GM23338 (cell line): Measurements from ENCODE around the gene SLC7A10. TPM values are rescaled to one million over a fixed set of nuclear protein-coding genes. Genes with fewer than 3 reads are reported as not detected.

Experiments used
- ATAC-seq: fragments of 200-7000 bp; cut with Tn5 transposase; 3 replicates; pipeline ENCODE4 v1.9.1; 2020
- DNase-seq: peaks from one replicate; pipeline ENCODE4 v3.0.0-alpha.2; 2015; ENCODE audit warnings: low spot score
- H2AFZ ChIP-seq: fragments of 200-600 bp; sonication (generic); 2 replicates; pipeline ENCODE4 v1.8.0; 2016; ENCODE audit warnings: antibody characterized with exemption, mild to moderate bottlenecking, moderate library complexity
- H3F3A ChIP-seq: fragments of 200-600 bp; sonication (generic); replicated peaks from 2 replicates; pipeline ENCODE4 v1.8.0; 2017; ENCODE audit warnings: antibody characterized with exemption, mixed run types, low read depth
- H3K27ac ChIP-seq: fragments of 200-600 bp; sonication (generic); 2 replicates; pipeline ENCODE4 v1.6.1; 2016; ENCODE audit warnings: low read depth
- H3K27me3 ChIP-seq: fragments of 200-600 bp; sonication (generic); 2 replicates; pipeline ENCODE4 v1.8.0; 2016; ENCODE audit warnings: mild to moderate bottlenecking, mixed run types, moderate library complexity; ENCODE audit not compliant: insufficient read depth
- H3K36me3 ChIP-seq: fragments of 200-600 bp; sonication (generic); 2 replicates; pipeline ENCODE4 v1.8.0; 2016; ENCODE audit warnings: mild to moderate bottlenecking; ENCODE audit not compliant: insufficient read depth
- H3K4me1 ChIP-seq: fragments of 200-600 bp; sonication (generic); 2 replicates; pipeline ENCODE4 v1.8.0; 2016; ENCODE audit warnings: mild to moderate bottlenecking, moderate library complexity; ENCODE audit not compliant: insufficient read depth
- H3K4me2 ChIP-seq: fragments of 200-600 bp; sonication (generic); 2 replicates; pipeline ENCODE4 v1.7.1; 2017; ENCODE audit warnings: mixed run types
- H3K4me3 ChIP-seq: fragments of 200-600 bp; sonication (generic); 2 replicates; pipeline ENCODE4 v1.6.1; 2016; ENCODE audit warnings: mixed run types
- H3K79me2 ChIP-seq: fragments of 200-600 bp; sonication (generic); replicated peaks from 2 replicates; pipeline ENCODE4 v1.8.0; 2017; ENCODE audit warnings: mild to moderate bottlenecking; ENCODE audit not compliant: insufficient read depth
- H3K9me2 ChIP-seq: fragments of 200-600 bp; sonication (generic); 2 replicates; pipeline ENCODE4 v1.8.0; 2017; ENCODE audit not compliant: insufficient read depth
- H4K20me1 ChIP-seq: fragments of 200-600 bp; sonication (generic); replicated peaks from 2 replicates; pipeline ENCODE4 v1.8.0; 2017; ENCODE audit warnings: mild to moderate bottlenecking; ENCODE audit not compliant: insufficient read depth
- H3K27ac Mint-ChIP-seq: 2 replicates; pipeline ENCODE4 v1.8.0; 2020; ENCODE audit warnings: inconsistent platforms, mild to moderate bottlenecking, moderate library complexity, mixed read lengths
- H3K27me3 Mint-ChIP-seq: 3 replicates; pipeline ENCODE4 v1.8.0; 2022; ENCODE audit warnings: low read depth, mild to moderate bottlenecking, moderate library complexity, mixed read lengths, inconsistent platforms; ENCODE audit not compliant: insufficient read depth, poor library complexity
- H3K36me3 Mint-ChIP-seq: 3 replicates; pipeline ENCODE4 v1.8.0; 2021; ENCODE audit warnings: low read depth, mild to moderate bottlenecking, inconsistent platforms, moderate library complexity, mixed read lengths
- H3K4me1 Mint-ChIP-seq: 3 replicates; pipeline ENCODE4 v1.8.0; 2020; ENCODE audit warnings: mild to moderate bottlenecking, inconsistent platforms, mixed read lengths
- H3K4me3 Mint-ChIP-seq: 3 replicates; pipeline ENCODE4 v1.8.0; 2021; ENCODE audit warnings: moderate library complexity, mild to moderate bottlenecking, inconsistent platforms, mixed read lengths
- H3K9me3 Mint-ChIP-seq: 3 replicates; pipeline ENCODE4 v1.8.0; 2020; ENCODE audit warnings: moderate library complexity, mild to moderate bottlenecking, inconsistent platforms, mixed read lengths
- CTCF ChIP-seq, 2 experiments: fragments of 200-600 bp in 1 of 2; sonication (generic) in 1 of 2; conservative IDR thresholded peaks; 2 replicates each; pipeline versions ENCODE4 v1.5.1 to v1.6.1; 2016 to 2017; ENCODE audit warnings: antibody characterized with exemption in 2 of 2, low read depth in 2 of 2, mild to moderate bottlenecking in 2 of 2, moderate library complexity in 1 of 2
- EZH2phosphoT487 ChIP-seq: fragments of 200-600 bp; sonication (generic); IDR thresholded peaks from one replicate; pipeline ENCODE4 v1.8.1; 2018; ENCODE audit warnings: antibody characterized with exemption; ENCODE audit not compliant: unreplicated experiment
- JUNB ChIP-seq: IDR thresholded peaks from one replicate; pipeline ENCODE4 v1.6.1; 2016; ENCODE audit warnings: antibody characterized with exemption; ENCODE audit not compliant: unreplicated experiment
- POLR2AphosphoS5 ChIP-seq: IDR thresholded peaks from 2 replicates; pipeline ENCODE4 v1.6.1; 2016; ENCODE audit warnings: antibody characterized with exemption, low read depth
- ZNF114 ChIP-seq: fragments of 250-450 bp; sonication (Bioruptor Pico); IDR thresholded peaks from 2 replicates; pipeline ENCODE4 v1.5.0; 2020; ENCODE audit warnings: mild to moderate bottlenecking, moderate library complexity
- ZNF331 ChIP-seq: fragments of 250-450 bp; sonication (Bioruptor Pico); IDR thresholded peaks from 2 replicates; pipeline ENCODE4 v1.5.0; 2020; ENCODE audit warnings: low read depth, mild to moderate bottlenecking, moderate library complexity
- polyA plus RNA-seq: library from polyadenylated mRNA; unstranded; fragments of >200 nt; fragmentation: Nextera tagmentation; extraction: Ambion mirVana; gene quantifications from 2 replicates; pipeline ENCODE4 v1.2.1, GENCODE V29; 2016
- total RNA-seq: library from RNA; depleted of rRNA; stranded (reverse); fragments of >200 nt; shearing (Covaris generic); gene quantifications from 2 replicates; pipeline ENCODE4 v1.2.3, GENCODE V29; 2014
- TF ChIP-seq, protein P1 (sequence below): fragments of 250-450 bp; sonication (Bioruptor Pico); IDR thresholded peaks from 2 replicates; pipeline ENCODE4 v1.5.0; 2020; ENCODE audit warnings: mild to moderate bottlenecking, moderate library complexity

The SLC7A10 gene
- total and polyA plus RNA-seq, 2 experiments from 2014 or later = 3.3 to 6.3 TPM

DNA sequence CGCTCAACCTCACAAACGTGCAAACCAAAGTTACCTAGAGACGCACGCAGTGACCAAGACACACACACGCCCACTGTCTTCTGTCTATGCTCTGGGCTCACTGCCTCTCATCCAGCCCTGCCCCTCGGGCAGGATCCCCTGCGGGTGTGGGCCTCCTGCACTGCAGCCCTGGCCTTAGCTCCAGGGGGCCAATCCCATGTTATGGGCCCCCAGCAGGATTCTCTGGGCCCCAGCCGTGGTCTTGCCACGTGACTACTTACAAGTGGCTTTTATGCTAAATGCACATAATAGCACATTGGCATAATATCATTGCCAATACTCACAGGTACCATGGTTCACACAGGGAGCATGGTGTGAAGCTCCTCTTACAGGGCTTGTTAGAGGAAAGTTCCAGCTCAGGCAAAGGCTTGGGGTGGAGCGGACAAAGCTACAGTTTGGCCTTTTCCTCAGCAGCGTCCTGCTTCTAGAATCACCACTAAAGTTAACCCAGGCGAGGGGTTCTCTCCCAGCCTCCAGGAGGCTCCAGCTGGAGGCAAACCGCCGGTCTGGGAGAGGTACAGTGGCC, 39.3 kb upstream of the SLC7A10 start:
- H3K4me2 ChIP-seq = no peak overlapping the region
- H3K4me1 ChIP-seq = no peaks in the 10 kb centered on the region
- no peak overlapping the region for H3K4me3 ChIP-seq
- H4K20me1 ChIP-seq = no peaks in the 10 kb centered on the region
- no peak for ATAC-seq
- no peaks in the 10 kb centered on the region; the same call in 2 of the 3 replicates for H3K36me3 Mint-ChIP-seq
- H3K4me3 Mint-ChIP-seq = no peak overlapping the region
- H3K27ac Mint-ChIP-seq = no peak overlapping the region
- no peak overlapping the region for H3K27ac ChIP-seq
- H3K79me2 ChIP-seq = no peaks in the 10 kb centered on the region
- no peaks in the 10 kb centered on the region for H3K36me3 ChIP-seq
- TF ChIP-seq ZNF114 = no peak
- TF ChIP-seq, protein P1, sequence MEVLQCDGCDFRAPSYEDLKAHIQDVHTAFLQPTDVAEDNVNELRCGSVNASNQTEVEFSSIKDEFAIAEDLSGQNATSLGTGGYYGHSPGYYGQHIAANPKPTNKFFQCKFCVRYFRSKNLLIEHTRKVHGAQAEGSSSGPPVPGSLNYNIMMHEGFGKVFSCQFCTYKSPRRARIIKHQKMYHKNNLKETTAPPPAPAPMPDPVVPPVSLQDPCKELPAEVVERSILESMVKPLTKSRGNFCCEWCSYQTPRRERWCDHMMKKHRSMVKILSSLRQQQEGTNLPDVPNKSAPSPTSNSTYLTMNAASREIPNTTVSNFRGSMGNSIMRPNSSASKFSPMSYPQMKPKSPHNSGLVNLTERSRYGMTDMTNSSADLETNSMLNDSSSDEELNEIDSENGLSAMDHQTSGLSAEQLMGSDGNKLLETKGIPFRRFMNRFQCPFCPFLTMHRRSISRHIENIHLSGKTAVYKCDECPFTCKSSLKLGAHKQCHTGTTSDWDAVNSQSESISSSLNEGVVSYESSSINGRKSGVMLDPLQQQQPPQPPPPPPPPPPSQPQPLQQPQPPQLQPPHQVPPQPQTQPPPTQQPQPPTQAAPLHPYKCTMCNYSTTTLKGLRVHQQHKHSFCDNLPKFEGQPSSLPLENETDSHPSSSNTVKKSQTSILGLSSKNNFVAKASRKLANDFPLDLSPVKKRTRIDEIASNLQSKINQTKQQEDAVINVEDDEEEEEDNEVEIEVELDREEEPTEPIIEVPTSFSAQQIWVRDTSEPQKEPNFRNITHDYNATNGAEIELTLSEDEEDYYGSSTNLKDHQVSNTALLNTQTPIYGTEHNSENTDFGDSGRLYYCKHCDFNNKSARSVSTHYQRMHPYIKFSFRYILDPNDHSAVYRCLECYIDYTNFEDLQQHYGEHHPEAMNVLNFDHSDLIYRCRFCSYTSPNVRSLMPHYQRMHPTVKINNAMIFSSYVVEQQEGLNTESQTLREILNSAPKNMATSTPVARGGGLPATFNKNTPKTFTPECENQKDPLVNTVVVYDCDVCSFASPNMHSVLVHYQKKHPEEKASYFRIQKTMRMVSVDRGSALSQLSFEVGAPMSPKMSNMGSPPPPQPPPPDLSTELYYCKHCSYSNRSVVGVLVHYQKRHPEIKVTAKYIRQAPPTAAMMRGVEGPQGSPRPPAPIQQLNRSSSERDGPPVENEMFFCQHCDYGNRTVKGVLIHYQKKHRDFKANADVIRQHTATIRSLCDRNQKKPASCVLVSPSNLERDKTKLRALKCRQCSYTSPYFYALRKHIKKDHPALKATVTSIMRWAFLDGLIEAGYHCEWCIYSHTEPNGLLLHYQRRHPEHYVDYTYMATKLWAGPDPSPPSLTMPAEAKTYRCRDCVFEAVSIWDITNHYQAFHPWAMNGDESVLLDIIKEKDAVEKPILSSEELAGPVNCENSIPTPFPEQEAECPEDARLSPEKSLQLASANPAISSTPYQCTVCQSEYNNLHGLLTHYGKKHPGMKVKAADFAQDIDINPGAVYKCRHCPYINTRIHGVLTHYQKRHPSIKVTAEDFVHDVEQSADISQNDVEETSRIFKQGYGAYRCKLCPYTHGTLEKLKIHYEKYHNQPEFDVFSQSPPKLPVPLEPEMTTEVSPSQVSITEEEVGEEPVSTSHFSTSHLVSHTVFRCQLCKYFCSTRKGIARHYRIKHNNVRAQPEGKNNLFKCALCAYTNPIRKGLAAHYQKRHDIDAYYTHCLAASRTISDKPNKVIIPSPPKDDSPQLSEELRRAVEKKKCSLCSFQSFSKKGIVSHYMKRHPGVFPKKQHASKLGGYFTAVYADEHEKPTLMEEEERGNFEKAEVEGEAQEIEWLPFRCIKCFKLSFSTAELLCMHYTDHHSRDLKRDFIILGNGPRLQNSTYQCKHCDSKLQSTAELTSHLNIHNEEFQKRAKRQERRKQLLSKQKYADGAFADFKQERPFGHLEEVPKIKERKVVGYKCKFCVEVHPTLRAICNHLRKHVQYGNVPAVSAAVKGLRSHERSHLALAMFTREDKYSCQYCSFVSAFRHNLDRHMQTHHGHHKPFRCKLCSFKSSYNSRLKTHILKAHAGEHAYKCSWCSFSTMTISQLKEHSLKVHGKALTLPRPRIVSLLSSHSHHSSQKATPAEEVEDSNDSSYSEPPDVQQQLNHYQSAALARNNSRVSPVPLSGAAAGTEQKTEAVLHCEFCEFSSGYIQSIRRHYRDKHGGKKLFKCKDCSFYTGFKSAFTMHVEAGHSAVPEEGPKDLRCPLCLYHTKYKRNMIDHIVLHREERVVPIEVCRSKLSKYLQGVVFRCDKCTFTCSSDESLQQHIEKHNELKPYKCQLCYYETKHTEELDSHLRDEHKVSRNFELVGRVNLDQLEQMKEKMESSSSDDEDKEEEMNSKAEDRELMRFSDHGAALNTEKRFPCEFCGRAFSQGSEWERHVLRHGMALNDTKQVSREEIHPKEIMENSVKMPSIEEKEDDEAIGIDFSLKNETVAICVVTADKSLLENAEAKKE (CRISPR knock-in tag) = no peak
- TF ChIP-seq POLR2AphosphoS5 = no peak
- no peak for TF ChIP-seq ZNF331 (CRISPR knock-in tag)
- TF ChIP-seq JUNB = no peak
- TF ChIP-seq CTCF (conservative IDR thresholded peaks at IDR 0.05; ENCODE audit: low read depth in 2 of 2) = no peak
- TF ChIP-seq EZH2phosphoT487 = no peak
- no peaks in the 10 kb centered on the region for H3F3A ChIP-seq
- no peaks in the 10 kb centered on the region; the same call in 2 of the 3 replicates for H3K9me3 Mint-ChIP-seq
- H3K4me1 Mint-ChIP-seq = peaks cover 6% of the 10 kb centered on the region; the same call in 1 of the 3 replicates
- no peak overlapping the region for H2AFZ ChIP-seq
- peaks cover 17% of the 10 kb centered on the region for H3K27me3 Mint-ChIP-seq
- no peak for DNase-seq
- H3K9me2 ChIP-seq = no peaks in the 10 kb centered on the region
- H3K27me3 ChIP-seq = no peaks in the 10 kb centered on the region
